H1 (cell line): ENCODE data around the gene RIT2. TPM values are rescaled to one million over a fixed set of nuclear protein-coding genes. Genes with fewer than 3 reads are reported as not detected.

Experiments
- E2F6 ChIP-seq: IDR thresholded peaks from 2 replicates; pipeline ENCODE4 v1.6.1; 2012; ENCODE audit warnings: inconsistent platforms
- RNF2 ChIP-seq: fragments of 200-900, 300-1000 bp; sonication (generic); IDR thresholded peaks from 2 replicates; pipeline ENCODE4 v1.7.1; 2016; ENCODE audit warnings: borderline replicate concordance, low read depth, mild to moderate bottlenecking, antibody characterized with exemption, low read length; ENCODE audit not compliant: poor library complexity, severe bottlenecking; ENCODE audit errors: missing control alignments
- SIRT6 ChIP-seq: IDR thresholded peaks from one replicate; pipeline ENCODE4 v1.7.1; 2012; ENCODE audit warnings: low read length, inconsistent platforms
- SP4 ChIP-seq: IDR thresholded peaks from 2 replicates; pipeline ENCODE4 v1.6.1; 2012; ENCODE audit warnings: low read length, inconsistent platforms
- polyA plus RNA-seq, 7 experiments: library from polyadenylated mRNA; depleted of rRNA in 3 of 7; stranded (reverse) in 5 of 7; unstranded in 2 of 7; fragments of >200 nt in 5 of 7; fragments of 200-250 nt in 2 of 7; gene quantifications; 1 replicate in 5 of 7; 2 replicates in 1 of 7; 4 replicates in 1 of 7; pipeline versions ENCODE4 v1.2.1 to v1.2.3, GENCODE V29; 2011 to 2013; ENCODE audit warnings: missing spikeins in 2 of 7, mixed read lengths in 2 of 7
- total RNA-seq: library from RNA; stranded (reverse); fragmentation: NEBNext Ultra II Directional; extraction: Animal tissue kit (Norgen Biotek cat#: 25700); gene quantifications from 2 replicates; pipeline ENCODE4 v1.2.1, GENCODE V29; 2021
- TF ChIP-seq, protein P1 (sequence below), 3 experiments: IDR thresholded peaks; 1 replicate in 2 of 3; 2 replicates in 1 of 3; pipeline versions ENCODE4 v1.5.1 to v1.6.1; 2011; ENCODE audit warnings: low read length in 3 of 3, mild to moderate bottlenecking in 3 of 3, inconsistent platforms in 2 of 3, low read depth in 1 of 3, moderate library complexity in 1 of 3; ENCODE audit not compliant: insufficient read depth in 1 of 3; ENCODE audit errors: control extremely low read depth in 1 of 3

RIT2 gene
- total and polyA plus RNA-seq, 2 of the 8 experiments (the other 6 are each of a cell fraction or from before 2014, with no cell fraction given): 0.67 to 3.2 TPM

GRCh38 chr18:42864876-42865275 lies 250.6 kb downstream of the RIT2 start (continued):
- TF ChIP-seq E2F6: no peak
- TF ChIP-seq, protein P1, sequence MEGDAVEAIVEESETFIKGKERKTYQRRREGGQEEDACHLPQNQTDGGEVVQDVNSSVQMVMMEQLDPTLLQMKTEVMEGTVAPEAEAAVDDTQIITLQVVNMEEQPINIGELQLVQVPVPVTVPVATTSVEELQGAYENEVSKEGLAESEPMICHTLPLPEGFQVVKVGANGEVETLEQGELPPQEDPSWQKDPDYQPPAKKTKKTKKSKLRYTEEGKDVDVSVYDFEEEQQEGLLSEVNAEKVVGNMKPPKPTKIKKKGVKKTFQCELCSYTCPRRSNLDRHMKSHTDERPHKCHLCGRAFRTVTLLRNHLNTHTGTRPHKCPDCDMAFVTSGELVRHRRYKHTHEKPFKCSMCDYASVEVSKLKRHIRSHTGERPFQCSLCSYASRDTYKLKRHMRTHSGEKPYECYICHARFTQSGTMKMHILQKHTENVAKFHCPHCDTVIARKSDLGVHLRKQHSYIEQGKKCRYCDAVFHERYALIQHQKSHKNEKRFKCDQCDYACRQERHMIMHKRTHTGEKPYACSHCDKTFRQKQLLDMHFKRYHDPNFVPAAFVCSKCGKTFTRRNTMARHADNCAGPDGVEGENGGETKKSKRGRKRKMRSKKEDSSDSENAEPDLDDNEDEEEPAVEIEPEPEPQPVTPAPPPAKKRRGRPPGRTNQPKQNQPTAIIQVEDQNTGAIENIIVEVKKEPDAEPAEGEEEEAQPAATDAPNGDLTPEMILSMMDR (IDR thresholded peaks at IDR 0.05; ENCODE audit: control extremely low read depth in 1 of 3, insufficient read depth in 1 of 3, low read depth in 1 of 3, low read length in 3 of 3): no peak
- no peak for TF ChIP-seq SP4
- TF ChIP-seq RNF2: no peak
- no peak for TF ChIP-seq SIRT6
